A549 treated with dexamethasone at 1 μM for 4 hours (cell line): ENCODE measurements around the gene CTDSPL. TPM values are rescaled to one million over a fixed set of nuclear protein-coding genes. Genes with fewer than 3 reads are reported as not detected.

ENCODE experiments used
- total RNA-seq: library from RNA; stranded (reverse); fragments of 200-300 nt; extraction: Qiagen RNA extraction; gene quantifications from 5 replicates; pipeline ENCODE4 v1.2.3, GENCODE V29; 2022

CTDSPL gene
- total RNA-seq = 17.1 to 21.3 TPM (median 19.3 TPM) in 5 replicates

DNA sequence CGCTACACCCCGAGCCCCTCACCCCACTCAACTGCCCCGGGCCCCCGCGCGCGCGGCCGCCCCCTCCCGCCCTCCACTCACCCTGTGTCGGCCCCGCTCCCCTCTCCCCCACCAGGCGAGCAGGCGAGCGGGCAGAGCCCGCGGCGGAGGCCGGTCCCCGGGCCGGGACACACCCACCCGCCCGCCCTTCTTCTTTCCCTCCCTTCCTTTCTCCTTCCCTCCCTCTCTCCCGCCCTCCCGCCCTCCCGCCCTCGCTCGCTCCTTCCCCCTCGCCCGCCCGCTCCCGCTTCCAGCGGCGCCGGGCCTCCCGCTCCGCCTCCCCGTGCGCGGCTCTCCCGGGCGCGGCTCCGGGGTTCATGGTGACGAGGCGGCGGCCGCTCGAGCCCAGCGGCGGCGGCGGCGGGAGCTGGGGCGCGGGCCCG is at the start of gene CTDSPL:
TSS of gene CTDSPL (plus strand) at position 261 of the 422 bp plus-strand sequence. CDS start 320 bp downstream, outside the sequence.

GRCh38 chr3:37990527-37990926 is 128.8 kb downstream of the CTDSPL start, which contains the start of gene VILL:
VILL (plus strand) TSS chr3:37990786; CDS start chr3:37993673, 2,887 bp downstream.

DNA sequence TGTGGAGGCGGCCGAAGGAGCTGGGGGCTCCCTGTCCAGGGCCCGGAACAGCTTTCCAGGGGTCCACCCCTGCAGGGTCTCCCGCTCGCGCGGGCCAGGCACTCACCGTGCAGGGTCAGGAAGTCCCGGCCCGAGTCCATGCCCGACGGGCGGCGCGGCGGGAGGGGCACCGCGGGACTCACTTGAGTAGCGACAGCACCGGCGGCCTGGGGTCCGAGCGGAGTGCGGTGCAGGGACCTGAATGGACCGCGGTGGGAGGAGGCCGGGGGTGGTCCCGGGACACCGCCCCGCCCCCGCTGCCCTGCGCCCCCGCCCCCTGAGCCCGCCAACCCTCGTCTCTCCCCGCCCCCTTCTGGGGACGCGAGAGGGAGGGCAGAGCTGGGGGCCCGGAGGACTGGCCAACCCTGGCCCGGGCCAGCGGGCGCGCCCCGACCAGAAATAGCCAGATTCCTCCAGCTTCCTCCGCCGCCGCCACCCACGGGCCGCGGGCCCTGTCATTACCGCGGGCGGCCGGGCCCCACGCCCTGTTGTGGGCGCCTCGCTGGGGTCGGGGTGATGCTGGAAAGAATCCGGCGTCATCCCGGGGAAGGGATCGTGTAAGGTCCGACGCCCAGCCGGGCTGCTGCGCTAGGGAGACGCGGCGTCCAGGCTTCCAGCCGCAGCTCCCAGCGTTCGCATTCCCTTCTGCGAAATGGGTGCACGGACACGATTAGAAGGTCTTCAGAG is 167.9 kb downstream of the CTDSPL start, which contains the start of gene PLCD1:
TSS of gene PLCD1 (minus strand) at position 243 of the 726 bp plus-strand sequence. CDS start at position 140, 103 bp downstream.

Other genes with a start within 250 kb of the CTDSPL start
- 0.12 to 0.22 TPM (median 0.17 TPM) in 4 of 5 replicates, not detected in the other for gene VILL, start 128.9 kb downstream of the CTDSPL start, total RNA-seq
- 3.3 to 3.9 TPM (median 3.5 TPM) in 5 replicates for gene PLCD1, start 167.8 kb downstream of the CTDSPL start, total RNA-seq
- gene DLEC1, start 177.3 kb downstream of the CTDSPL start, total RNA-seq = 0.04 to 0.05 TPM in 2 of 5 replicates, not detected in the others